Fibroblast of mammary gland (primary cell): ENCODE data around the gene DSCAM.

ENCODE experiments used
- DNase-seq: peaks from one replicate; pipeline ENCODE4 v3.0.0-alpha.2; 2010; ENCODE audit warnings: low read depth
- H3K4me3 ChIP-seq: 2 replicates; pipeline ENCODE4 v1.5.1; 2011; ENCODE audit warnings: low read depth, mild to moderate bottlenecking, low read length, moderate library complexity; ENCODE audit not compliant: control insufficient read depth
- TF ChIP-seq, protein P1 (sequence below): conservative IDR thresholded peaks from 2 replicates; pipeline ENCODE4 v1.5.1; 2011; ENCODE audit warnings: low read depth, low read length, inconsistent platforms; ENCODE audit not compliant: control insufficient read depth, insufficient read depth

Gene DSCAM

DNA sequence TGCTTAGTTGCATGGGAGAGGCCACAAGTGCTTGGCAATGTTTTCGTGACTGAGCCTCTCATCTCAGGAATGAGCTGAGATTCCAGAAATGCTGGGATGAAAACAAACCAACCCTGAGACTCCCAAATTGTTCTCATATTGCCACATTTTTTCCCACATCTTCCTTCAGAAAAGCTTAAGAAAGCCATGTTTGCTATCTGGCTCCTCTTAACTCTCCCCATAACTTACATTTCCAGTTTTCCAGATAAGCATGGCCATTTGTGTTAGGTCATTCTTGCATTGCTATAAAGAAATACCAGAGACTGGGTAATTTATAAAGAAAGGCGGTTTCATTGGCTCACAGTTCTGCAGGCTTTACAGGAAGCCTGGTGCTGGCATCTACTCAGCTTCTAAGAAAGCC is 17.2 kb downstream of the DSCAM start:
- no peak for DNase-seq
- TF ChIP-seq, protein P1, sequence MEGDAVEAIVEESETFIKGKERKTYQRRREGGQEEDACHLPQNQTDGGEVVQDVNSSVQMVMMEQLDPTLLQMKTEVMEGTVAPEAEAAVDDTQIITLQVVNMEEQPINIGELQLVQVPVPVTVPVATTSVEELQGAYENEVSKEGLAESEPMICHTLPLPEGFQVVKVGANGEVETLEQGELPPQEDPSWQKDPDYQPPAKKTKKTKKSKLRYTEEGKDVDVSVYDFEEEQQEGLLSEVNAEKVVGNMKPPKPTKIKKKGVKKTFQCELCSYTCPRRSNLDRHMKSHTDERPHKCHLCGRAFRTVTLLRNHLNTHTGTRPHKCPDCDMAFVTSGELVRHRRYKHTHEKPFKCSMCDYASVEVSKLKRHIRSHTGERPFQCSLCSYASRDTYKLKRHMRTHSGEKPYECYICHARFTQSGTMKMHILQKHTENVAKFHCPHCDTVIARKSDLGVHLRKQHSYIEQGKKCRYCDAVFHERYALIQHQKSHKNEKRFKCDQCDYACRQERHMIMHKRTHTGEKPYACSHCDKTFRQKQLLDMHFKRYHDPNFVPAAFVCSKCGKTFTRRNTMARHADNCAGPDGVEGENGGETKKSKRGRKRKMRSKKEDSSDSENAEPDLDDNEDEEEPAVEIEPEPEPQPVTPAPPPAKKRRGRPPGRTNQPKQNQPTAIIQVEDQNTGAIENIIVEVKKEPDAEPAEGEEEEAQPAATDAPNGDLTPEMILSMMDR, result no peak
- no peak overlapping the region for H3K4me3 ChIP-seq

DNA sequence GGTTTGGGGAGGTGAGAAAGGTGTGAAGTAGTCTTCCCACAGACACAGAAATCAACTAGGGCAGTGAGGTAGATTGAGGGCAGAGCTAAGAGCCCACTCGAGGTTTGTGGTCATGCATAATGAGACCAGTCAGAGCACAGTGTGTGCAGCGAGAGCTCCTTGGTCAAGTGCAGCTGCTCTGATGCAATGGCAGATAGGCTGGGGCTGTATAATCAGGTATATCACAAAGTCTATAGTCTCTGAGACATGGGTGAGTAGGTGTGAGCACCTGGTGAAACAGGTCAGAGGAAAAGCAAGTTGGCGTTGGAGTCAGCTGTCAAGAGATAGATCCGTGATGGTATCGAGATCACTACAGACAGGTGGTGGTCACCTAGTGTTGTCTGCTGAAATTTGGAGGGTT is 17.6 kb downstream of the DSCAM start:
- no peak for DNase-seq
- TF ChIP-seq, protein P1, result no peak
- no peak overlapping the region for H3K4me3 ChIP-seq

DNA sequence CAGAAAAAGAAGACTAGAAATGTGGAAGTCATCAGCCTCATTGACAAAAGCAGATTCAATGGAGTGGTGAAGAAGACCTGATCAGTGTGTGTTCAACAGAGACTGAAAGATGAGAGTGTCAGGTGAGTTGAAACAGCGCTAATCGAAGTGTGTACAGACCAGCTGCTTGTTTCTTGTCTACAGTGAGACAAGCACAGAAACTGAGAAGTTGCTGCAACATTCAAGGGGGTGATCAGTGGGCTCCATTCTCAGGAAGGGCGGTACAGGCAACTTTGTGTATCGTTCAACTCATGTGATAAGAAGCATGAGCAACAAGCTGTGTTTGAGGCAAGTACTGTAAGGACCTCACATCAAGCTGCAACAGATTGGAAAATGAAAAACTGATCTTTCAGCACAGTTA is 19.4 kb downstream of the DSCAM start:
- TF ChIP-seq, protein P1, result no peak
- no peak for DNase-seq

DNA sequence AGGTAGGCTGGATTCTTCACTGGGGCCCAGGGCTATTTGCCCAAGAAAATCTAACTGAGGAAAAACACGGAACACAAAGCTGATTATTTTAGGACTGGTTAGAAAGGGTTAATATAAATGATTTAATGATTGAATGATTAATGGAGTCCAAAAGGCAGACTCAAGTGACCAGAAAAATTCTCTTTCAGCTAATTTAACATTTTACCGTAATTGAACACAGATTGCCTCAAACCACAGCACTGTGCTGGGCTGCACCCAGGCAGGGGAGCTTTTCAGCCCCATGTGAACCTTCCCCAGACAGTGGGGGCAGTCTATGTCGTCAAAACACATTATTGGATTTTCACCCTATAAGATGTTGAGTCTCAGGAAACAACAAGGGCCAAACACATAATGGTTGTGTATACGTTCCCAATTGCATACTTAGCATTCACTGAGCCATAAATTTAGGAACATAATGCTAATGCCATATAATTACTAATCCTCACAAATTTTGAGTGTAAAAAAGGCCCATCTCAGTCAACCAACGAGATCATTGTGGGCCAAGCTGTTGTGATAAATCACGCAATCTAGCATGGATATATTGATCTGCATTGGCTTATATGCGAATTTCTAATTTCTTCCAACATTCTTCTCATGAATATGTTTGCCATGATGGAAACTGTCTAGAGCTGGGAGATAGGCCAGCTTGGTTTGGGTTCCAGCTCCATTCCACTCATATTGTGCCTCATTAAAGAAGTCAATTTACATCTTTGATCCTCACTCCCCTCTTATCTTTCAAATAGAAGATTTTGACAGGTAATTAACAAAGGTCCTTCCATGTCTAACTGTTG is 27.7 kb downstream of the DSCAM start:
- TF ChIP-seq, protein P1, result no peak
- no peak for DNase-seq
- no peak overlapping the region for H3K4me3 ChIP-seq

More for the DNA sequence above, 19.4 kb downstream of the DSCAM start:
- no peak overlapping the region for H3K4me3 ChIP-seq

DNA sequence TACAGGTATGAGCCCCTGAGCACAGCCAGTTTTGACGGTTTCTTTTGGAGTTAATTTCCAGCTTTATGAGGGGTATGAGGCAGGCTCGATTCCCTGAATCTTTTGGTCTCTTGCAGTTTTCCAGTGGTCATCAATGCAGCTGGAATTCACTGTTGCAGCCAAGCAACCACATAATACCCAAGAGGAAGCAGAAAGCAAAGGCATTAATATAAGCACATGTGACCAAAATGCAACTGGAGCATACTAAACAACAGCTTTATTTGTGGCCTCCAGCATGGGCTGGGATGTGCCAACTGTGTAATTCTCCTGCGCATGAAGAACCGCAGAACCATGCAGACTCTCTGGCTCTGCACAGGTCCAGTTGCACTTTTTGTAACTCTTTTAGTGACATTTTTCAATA is 33.0 kb downstream of the DSCAM start:
- DNase-seq, result no peak
- TF ChIP-seq, protein P1, result no peak

DNA sequence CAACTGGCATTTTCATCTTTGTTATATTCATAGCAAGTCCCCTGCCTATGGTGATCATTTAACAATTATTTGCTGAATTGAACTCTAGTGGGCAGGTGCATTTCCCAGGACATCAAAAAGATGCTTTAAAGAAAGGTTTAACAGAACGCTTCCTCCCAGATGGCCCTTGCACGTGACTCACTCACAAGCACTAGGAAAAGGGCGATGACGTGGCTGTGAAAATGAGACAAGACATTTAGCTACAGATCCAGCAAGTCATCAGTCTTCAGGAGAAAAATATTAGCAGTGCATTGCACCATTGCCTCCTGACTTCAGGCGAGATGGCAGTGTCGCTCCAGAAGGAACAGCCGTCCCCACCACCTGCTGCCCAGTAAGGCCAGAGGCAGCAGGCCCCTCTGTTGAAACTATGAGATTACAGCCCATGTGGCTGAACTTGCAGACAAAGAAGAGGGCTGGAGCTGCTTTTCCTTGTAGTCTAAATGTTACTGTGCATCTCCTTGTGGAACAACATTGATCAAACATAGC is 37.2 kb downstream of the DSCAM start:
- H3K4me3 ChIP-seq, result no peak overlapping the region
- TF ChIP-seq, protein P1, result no peak
- DNase-seq, result no peak

More for the DNA sequence above, 33.0 kb downstream of the DSCAM start:
- H3K4me3 ChIP-seq, result no peak overlapping the region
